ENCODE data around the gene RAI1. TPM values are rescaled to one million over a fixed set of nuclear protein-coding genes. Genes with fewer than 3 reads are reported as not detected.

Gene RAI1
- total and polyA plus RNA-seq, 2 of the 13 experiments (the other 11 are each of a cell fraction or from before 2014, with no cell fraction given): 3.4 to 5.2 TPM

- no peak for TF ChIP-seq PRDM15 (CRISPR knock-in tag; IDR thresholded peaks at IDR 0.05)
- peak; percentile 30; the same call in 1 of the 2 replicates for TF ChIP-seq SAP130 (CRISPR knock-in tag; IDR thresholded peaks at IDR 0.05; ENCODE audit: low read depth)
- TF ChIP-seq SPEN (CRISPR knock-in tag; IDR thresholded peaks at IDR 0.05; ENCODE audit: low read depth): peak; percentile 59; the same call in 1 of the 2 replicates
- peak; percentile 29; the same call in 1 of the 2 replicates for TF ChIP-seq ZNF687 (CRISPR knock-in tag; IDR thresholded peaks at IDR 0.05)
- TF ChIP-seq ZNF563 (CRISPR knock-in tag; IDR thresholded peaks at IDR 0.05): 0 out of 2 replicates have a peak, but pooled peaks have one; percentile 33
- TF ChIP-seq PPARG (CRISPR knock-in tag; conservative IDR thresholded peaks at IDR 0.05): no peak
- peak in 1 of 2 experiments; percentile 52; a peak in 2 of 4 replicates for TF ChIP-seq HMGXB4 (CRISPR knock-in tag; IDR thresholded peaks at IDR 0.05; ENCODE audit: borderline replicate concordance in 1 of 2, low read depth in 1 of 2)
- TF ChIP-seq STAG1 (CRISPR knock-in tag; IDR thresholded peaks at IDR 0.05): peak; percentile 69
- TF ChIP-seq ZFX (CRISPR knock-in tag; IDR thresholded peaks at IDR 0.05; ENCODE audit: low read depth): peak; percentile 70; the same call in 1 of the 2 replicates
- TF ChIP-seq GABPB1 (CRISPR knock-in tag; IDR thresholded peaks at IDR 0.05): peak; percentile 71; the same call in 1 of the 2 replicates
- TF ChIP-seq UBTF (CRISPR knock-in tag; IDR thresholded peaks at IDR 0.05): peak; percentile 62; the same call in 1 of the 2 replicates
- TF ChIP-seq GABPA (IDR thresholded peaks at IDR 0.05; ENCODE audit: low read depth, low read length): peak; percentile 50; the same call in 1 of the 2 replicates
- TF ChIP-seq GABPA (CRISPR knock-in tag; IDR thresholded peaks at IDR 0.05; ENCODE audit: low read depth): no peak
- peak; percentile 40; the same call in 1 of the 3 replicates for TF ChIP-seq MXI1 (IDR thresholded peaks at IDR 0.05; ENCODE audit: borderline replicate concordance, low read depth, low read length)
Observed at GRCh38 chr17:17681187-17681743, at the start of gene RAI1 (continued).

Data from HepG2 (cell line).